GM10266 (cell line): ENCODE data around the gene TCF4.

Source experiments
- DNase-seq: peaks from one replicate; pipeline ENCODE4 v3.0.0; 2012; ENCODE audit errors: extremely low spot score
- CTCF ChIP-seq: IDR thresholded peaks from 2 replicates; pipeline ENCODE4 v1.5.1; 2012; ENCODE audit warnings: mild to moderate bottlenecking, low read depth; ENCODE audit not compliant: control insufficient read depth, insufficient read depth; ENCODE audit errors: missing control alignments

The TCF4 gene

GRCh38 chr18:55530166-55530565, 57.8 kb downstream of the TCF4 start:
- no peak for DNase-seq
- no peak for TF ChIP-seq CTCF

- TF ChIP-seq CTCF = no peak
- DNase-seq = no peak
These were observed 58.4 kb downstream of the TCF4 start for GRCh38 chr18:55529581-55529980.

DNA sequence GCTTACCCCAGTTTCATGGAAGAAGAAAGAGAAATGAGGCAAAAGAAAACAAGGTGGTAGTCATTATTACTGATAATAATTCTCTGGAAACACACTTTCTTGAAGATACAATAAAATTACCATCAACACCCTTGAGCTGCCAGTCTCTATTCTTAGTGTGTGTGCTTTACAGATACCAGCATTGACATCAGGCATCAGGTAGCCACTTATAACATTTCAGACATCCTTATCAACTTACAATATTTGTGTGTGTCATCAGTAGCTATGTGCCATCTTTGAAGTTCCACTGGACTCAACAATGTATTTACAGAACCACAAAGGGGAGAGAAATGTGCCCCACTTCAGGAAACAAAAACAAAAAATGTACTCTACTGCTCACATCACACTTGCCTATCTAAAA, 62.1 kb downstream of the TCF4 start:
- no peak for DNase-seq
- no peak for TF ChIP-seq CTCF

GRCh38 chr18:55524353-55525073, 63.5 kb downstream of the TCF4 start:
- no peak for TF ChIP-seq CTCF

DNA sequence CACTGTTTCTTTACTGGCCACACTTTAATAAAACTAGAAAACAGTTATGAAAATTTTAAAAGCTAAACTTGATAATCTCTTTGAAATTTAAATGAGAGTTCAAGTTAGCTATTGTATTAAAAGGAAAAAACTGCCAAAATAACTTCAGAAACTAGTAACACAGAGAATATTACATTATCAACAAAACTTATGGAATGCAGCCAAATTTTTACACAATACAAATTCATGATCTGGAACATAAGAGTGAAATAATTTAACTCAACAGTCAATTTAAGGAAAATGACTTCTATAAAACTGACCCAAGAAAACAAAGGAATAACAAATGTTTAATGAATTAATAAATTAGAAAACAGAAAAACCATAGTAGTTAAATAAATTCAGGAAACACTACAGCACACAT, 65.0 kb downstream of the TCF4 start:
- no peak for TF ChIP-seq CTCF
- no peak for DNase-seq

More at GRCh38 chr18:55524353-55525073, 63.5 kb downstream of the TCF4 start:
- no peak for DNase-seq

GRCh38 chr18:55522011-55522410, 66.0 kb downstream of the TCF4 start:
- DNase-seq = peak; percentile 20
- peak; percentile 44 for TF ChIP-seq CTCF

DNA sequence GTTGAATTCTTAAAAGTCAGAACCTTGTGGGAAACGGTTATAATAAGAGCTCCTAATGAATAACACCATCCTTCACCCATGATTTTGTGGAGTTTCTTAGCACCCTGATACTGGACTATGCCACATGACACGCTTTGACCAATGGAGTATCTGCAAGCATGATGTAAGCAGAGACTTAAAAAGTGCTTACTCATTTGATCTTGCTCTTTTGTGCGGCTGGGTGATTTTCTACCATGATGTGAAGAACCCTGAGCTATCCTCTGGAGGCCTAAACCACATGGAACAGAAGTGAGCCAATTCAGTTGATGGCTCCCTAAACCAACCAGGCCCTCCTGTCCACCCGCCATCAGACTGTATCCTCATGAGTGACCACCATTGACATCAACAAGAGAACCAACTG, 70.9 kb downstream of the TCF4 start:
- no peak for DNase-seq
- TF ChIP-seq CTCF = no peak
